ENCODE results near the gene NR1D2. TPM values are rescaled to one million over a fixed set of nuclear protein-coding genes. Genes with fewer than 3 reads are reported as not detected.

The NR1D2 gene
- polyA plus RNA-seq, 4 donors, result 8.3 to 13.0 (median 11.1) TPM

DNA sequence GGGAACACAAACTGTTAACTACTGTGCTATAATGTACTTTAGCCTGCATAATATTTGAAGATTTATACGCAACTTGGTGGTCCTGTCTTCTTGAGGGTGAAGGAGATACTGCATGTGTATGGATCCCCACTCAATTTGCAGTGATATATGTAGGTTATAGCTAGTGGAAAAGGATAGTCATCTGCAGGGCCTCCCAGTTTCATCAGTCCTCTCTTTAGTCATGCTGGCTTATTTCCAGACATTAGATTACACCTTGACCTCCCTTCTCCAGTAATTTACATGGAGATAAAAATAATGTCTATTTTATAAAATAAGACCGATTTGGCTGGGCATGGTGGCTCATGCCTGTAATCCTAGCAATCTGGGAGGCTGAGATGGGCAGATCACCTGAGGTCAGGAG is 3.7 kb downstream of the NR1D2 start:
- DNase-seq (peak in 1 of 2 donors; percentile 53), FAIRE-seq (no peak)
- Histone ChIP-seq H3K9me3 (ENCODE audit: control insufficient read depth in 2 of 2, insufficient read depth in 1 of 2, low read depth in 1 of 2, low read length in 1 of 2) (no peaks in the 10 kb centered on the region), H3K27me3 (ENCODE audit: control insufficient read depth in 3 of 3, insufficient read depth in 3 of 3, low read length in 3 of 3) (peaks cover 0 to 7% (median 0%) of the 10 kb centered on the region in 3 donors), H3K36me3 (ENCODE audit: control insufficient read depth in 3 of 3, insufficient read depth in 2 of 3, low read depth in 1 of 3, low read length in 3 of 3) (no peaks in the 10 kb centered on the region), H3K4me3 (ENCODE audit: low read depth in 1 of 3, low read length in 3 of 3) (no peak overlapping the region), H3K27ac (ENCODE audit: low read depth in 1 of 3, low read length in 2 of 3) (no peak overlapping the region), H3K4me1 (ENCODE audit: control insufficient read depth in 3 of 3, insufficient read depth in 2 of 3, low read depth in 1 of 3, low read length in 2 of 3) (peaks cover 3 to 25% (median 20%) of the 10 kb centered on the region in 3 donors)
- WGBS, 3 donors, result 45 to 79% (median 60%) methylated on average over 2 of the region's 2 CpGs

DNA sequence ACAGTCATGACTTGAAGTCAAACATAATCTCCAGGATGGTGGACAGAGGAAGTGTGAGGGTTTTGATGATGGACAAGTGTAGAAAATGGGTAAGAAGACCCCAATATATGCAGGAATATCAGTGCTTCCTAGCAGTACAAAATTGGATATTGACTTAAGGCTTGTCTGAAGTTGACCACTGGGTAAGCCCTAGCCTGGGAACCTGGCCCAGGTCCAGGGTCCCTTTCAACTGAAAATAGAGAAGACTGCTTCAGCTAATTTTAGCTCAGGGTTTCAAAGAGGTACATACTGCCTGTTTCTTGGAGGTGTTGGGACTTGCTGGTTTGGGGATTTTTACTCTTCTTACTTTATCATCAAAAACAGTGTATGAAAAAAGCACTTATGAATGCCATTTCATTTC is 4.7 kb downstream of the NR1D2 start:
- FAIRE-seq (no peak), DNase-seq (no peak)
- H3K36me3 ChIP-seq (ENCODE audit: control insufficient read depth in 3 of 3, insufficient read depth in 2 of 3, low read depth in 1 of 3, low read length in 3 of 3), result no peaks in the 10 kb centered on the region
- peaks cover 3 to 27% (median 13%) of the 10 kb centered on the region in 3 donors for H3K4me1 ChIP-seq (ENCODE audit: control insufficient read depth in 3 of 3, insufficient read depth in 2 of 3, low read depth in 1 of 3, low read length in 2 of 3)
- H3K9me3 ChIP-seq (ENCODE audit: control insufficient read depth in 2 of 2, insufficient read depth in 1 of 2, low read depth in 1 of 2, low read length in 1 of 2), result no peaks in the 10 kb centered on the region
- no peak overlapping the region for H3K27ac ChIP-seq (ENCODE audit: low read depth in 1 of 3, low read length in 2 of 3)
- no peak overlapping the region for H3K4me3 ChIP-seq (ENCODE audit: low read depth in 1 of 3, low read length in 3 of 3)
- H3K27me3 ChIP-seq (ENCODE audit: control insufficient read depth in 3 of 3, insufficient read depth in 3 of 3, low read length in 3 of 3), result no peaks in the 10 kb centered on the region

DNA sequence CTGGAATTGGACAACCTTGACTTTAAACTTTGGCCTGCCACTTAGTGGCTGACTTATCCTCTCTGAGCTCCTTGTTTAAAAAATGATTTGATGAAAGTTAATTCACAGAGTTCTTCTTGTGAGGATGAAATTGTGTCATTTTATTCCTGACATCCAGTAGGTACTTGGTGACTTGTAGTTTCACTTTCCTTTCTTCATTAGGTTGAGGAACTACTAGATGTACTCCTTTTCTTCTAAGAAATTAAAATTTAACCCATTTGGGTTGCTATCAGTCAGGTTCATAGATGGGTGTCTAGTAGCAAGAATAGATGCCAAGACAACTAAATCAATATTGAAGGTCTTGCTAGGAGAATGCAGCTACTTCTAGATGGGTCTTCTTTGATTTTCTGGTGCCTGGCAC is 5.2 kb downstream of the NR1D2 start:
- Histone ChIP-seq H3K27ac (ENCODE audit: low read depth in 1 of 3, low read length in 2 of 3) (peak overlapping the region in 1 of 3 donors; percentile 23), H3K36me3 (ENCODE audit: control insufficient read depth in 3 of 3, insufficient read depth in 2 of 3, low read depth in 1 of 3, low read length in 3 of 3) (no peaks in the 10 kb centered on the region), H3K4me1 (ENCODE audit: control insufficient read depth in 3 of 3, insufficient read depth in 2 of 3, low read depth in 1 of 3, low read length in 2 of 3) (peaks cover 3 to 27% (median 13%) of the 10 kb centered on the region in 3 donors), H3K4me3 (ENCODE audit: low read depth in 1 of 3, low read length in 3 of 3) (no peak overlapping the region), H3K9me3 (ENCODE audit: control insufficient read depth in 2 of 2, insufficient read depth in 1 of 2, low read depth in 1 of 2, low read length in 1 of 2) (no peaks in the 10 kb centered on the region), H3K27me3 (ENCODE audit: control insufficient read depth in 3 of 3, insufficient read depth in 3 of 3, low read length in 3 of 3) (no peaks in the 10 kb centered on the region)
- DNase-seq (peak; percentile 39 to 44), FAIRE-seq (no peak)

DNA sequence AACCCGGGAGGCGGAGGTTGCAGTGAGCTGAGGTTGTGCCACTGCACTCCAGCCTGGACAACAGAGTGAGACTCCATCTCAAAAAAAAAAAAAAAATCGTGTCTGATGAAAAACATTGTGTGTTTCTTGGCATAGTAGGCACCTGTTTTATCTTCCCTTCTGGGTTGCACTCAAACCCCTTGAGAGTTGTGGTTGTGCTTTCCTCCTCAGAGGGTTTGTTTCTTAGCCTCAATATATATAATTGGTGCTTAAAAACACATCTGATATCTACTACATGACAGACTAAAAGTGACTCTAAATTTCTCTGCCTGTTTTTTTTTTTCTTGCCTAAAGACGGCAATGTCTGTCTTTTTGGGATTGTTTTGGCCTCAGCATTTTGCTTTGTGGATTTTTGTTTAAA is 7.6 kb downstream of the NR1D2 start:
- WGBS, 3 donors, result 77 to 79% (median 78%) methylated on average over 4 of the region's 4 CpGs
- DNase-seq (no peak), FAIRE-seq (no peak)
- no peak overlapping the region for H3K27ac ChIP-seq (ENCODE audit: low read depth in 1 of 3, low read length in 2 of 3)
- H3K27me3 ChIP-seq (ENCODE audit: control insufficient read depth in 3 of 3, insufficient read depth in 3 of 3, low read length in 3 of 3), result no peaks in the 10 kb centered on the region
- H3K36me3 ChIP-seq (ENCODE audit: control insufficient read depth in 3 of 3, insufficient read depth in 2 of 3, low read depth in 1 of 3, low read length in 3 of 3), result no peaks in the 10 kb centered on the region
- H3K9me3 ChIP-seq (ENCODE audit: control insufficient read depth in 2 of 2, insufficient read depth in 1 of 2, low read depth in 1 of 2, low read length in 1 of 2), result no peaks in the 10 kb centered on the region
- no peak overlapping the region for H3K4me3 ChIP-seq (ENCODE audit: low read depth in 1 of 3, low read length in 3 of 3)
- peaks cover 2 to 25% (median 3%) of the 10 kb centered on the region in 3 donors for H3K4me1 ChIP-seq (ENCODE audit: control insufficient read depth in 3 of 3, insufficient read depth in 2 of 3, low read depth in 1 of 3, low read length in 2 of 3)

DNA sequence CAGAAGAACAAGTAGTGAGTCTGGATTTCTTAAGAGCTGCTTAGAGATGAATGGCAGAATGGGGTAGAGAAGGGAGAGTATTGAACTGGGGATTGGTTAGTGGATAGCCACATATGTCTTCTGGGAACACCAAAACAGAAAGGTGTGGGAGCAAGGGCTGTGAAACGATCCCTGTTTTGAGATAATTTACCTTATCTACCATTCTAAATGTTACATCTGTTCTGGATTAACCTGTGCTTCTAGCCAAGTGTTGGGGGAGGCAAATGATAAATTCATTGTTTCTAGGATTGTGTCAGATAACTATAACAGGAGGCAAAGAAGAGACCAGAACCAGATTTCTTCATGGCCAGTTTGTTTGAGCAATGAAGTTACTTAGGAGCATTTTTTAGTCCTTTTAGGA is 8.4 kb downstream of the NR1D2 start:
- no peaks in the 10 kb centered on the region for H3K9me3 ChIP-seq (ENCODE audit: control insufficient read depth in 2 of 2, insufficient read depth in 1 of 2, low read depth in 1 of 2, low read length in 1 of 2)
- no peaks in the 10 kb centered on the region for H3K27me3 ChIP-seq (ENCODE audit: control insufficient read depth in 3 of 3, insufficient read depth in 3 of 3, low read length in 3 of 3)
- no peak overlapping the region for H3K4me3 ChIP-seq (ENCODE audit: low read depth in 1 of 3, low read length in 3 of 3)
- DNase-seq (no peak), FAIRE-seq (no peak)
- H3K4me1 ChIP-seq (ENCODE audit: control insufficient read depth in 3 of 3, insufficient read depth in 2 of 3, low read depth in 1 of 3, low read length in 2 of 3), result peaks cover 0 to 24% (median 3%) of the 10 kb centered on the region in 3 donors
- peaks cover 0 to 3% (median 0%) of the 10 kb centered on the region in 3 donors for H3K36me3 ChIP-seq (ENCODE audit: control insufficient read depth in 3 of 3, insufficient read depth in 2 of 3, low read depth in 1 of 3, low read length in 3 of 3)
- H3K27ac ChIP-seq (ENCODE audit: low read depth in 1 of 3, low read length in 2 of 3), result no peak overlapping the region
- WGBS, 3 donors, result 9 to 48% (median 24%) methylated on average over 1 of the region's 1 CpG

DNA sequence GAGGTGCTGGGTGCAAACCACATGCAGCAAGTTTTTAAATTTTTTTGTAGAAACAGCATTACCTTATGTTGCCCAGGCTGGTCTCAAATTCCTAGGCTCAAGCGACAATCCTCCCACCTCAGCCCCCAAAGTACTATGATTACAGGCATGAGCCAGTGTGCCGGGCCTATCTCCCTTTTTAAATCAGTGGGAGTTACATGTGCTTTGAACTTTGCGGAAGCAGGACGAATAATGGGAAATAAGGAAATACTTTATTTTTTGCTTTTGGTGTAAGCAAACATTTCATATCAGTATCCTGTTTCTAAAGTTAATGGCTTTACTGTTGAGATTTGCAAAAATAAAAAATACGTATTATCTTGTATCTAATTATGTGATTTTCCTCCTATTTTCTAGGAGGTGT is 9.1 kb downstream of the NR1D2 start:
- 27 to 64% (median 59%) methylated on average over 5 of the region's 5 CpGs for WGBS, 3 donors
- DNase-seq, result no peak
- Histone ChIP-seq H3K9me3 (ENCODE audit: control insufficient read depth in 2 of 2, insufficient read depth in 1 of 2, low read depth in 1 of 2, low read length in 1 of 2) (no peaks in the 10 kb centered on the region), H3K27ac (ENCODE audit: low read depth in 1 of 3, low read length in 2 of 3) (no peak overlapping the region), H3K27me3 (ENCODE audit: control insufficient read depth in 3 of 3, insufficient read depth in 3 of 3, low read length in 3 of 3) (no peaks in the 10 kb centered on the region), H3K4me3 (ENCODE audit: low read depth in 1 of 3, low read length in 3 of 3) (no peak overlapping the region), H3K4me1 (ENCODE audit: control insufficient read depth in 3 of 3, insufficient read depth in 2 of 3, low read depth in 1 of 3, low read length in 2 of 3) (peaks cover 0 to 20% (median 3%) of the 10 kb centered on the region in 3 donors), H3K36me3 (ENCODE audit: control insufficient read depth in 3 of 3, insufficient read depth in 2 of 3, low read depth in 1 of 3, low read length in 3 of 3) (peaks cover 0 to 3% (median 0%) of the 10 kb centered on the region in 3 donors)
- FAIRE-seq, result no peak

DNA sequence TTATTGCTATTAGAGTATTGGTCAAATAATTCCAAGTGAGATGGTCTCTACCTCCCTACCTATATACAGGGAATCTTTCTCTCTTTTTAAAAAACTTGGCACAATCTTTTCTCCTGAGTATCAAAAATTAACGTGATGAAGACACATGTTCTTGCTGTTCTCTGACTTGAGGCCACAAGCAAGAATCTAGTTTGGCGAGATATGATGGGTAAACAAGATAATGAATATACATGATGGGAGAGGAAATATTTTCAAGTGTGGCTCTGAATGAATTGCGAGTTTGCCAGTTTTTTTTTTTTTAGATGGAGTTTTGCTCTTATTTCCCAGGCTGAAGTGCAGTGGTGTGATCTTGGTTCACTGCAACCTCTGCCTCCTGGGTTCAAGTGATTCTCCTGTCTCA is 11.6 kb downstream of the NR1D2 start:
- Histone ChIP-seq H3K27ac (ENCODE audit: low read depth in 1 of 3, low read length in 2 of 3) (no peak overlapping the region), H3K4me1 (ENCODE audit: control insufficient read depth in 3 of 3, insufficient read depth in 2 of 3, low read depth in 1 of 3, low read length in 2 of 3) (peaks cover 0 to 8% (median 0%) of the 10 kb centered on the region in 3 donors), H3K36me3 (ENCODE audit: control insufficient read depth in 3 of 3, insufficient read depth in 2 of 3, low read depth in 1 of 3, low read length in 3 of 3) (peaks cover 0 to 12% (median 2%) of the 10 kb centered on the region in 3 donors), H3K9me3 (ENCODE audit: control insufficient read depth in 2 of 2, insufficient read depth in 1 of 2, low read depth in 1 of 2, low read length in 1 of 2) (no peaks in the 10 kb centered on the region), H3K4me3 (ENCODE audit: low read depth in 1 of 3, low read length in 3 of 3) (no peak overlapping the region), H3K27me3 (ENCODE audit: control insufficient read depth in 3 of 3, insufficient read depth in 3 of 3, low read length in 3 of 3) (no peaks in the 10 kb centered on the region)
- FAIRE-seq (no peak), DNase-seq (no peak)
- 74 to 89% (median 86%) methylated on average over 3 of the region's 3 CpGs for WGBS, 3 donors

DNA sequence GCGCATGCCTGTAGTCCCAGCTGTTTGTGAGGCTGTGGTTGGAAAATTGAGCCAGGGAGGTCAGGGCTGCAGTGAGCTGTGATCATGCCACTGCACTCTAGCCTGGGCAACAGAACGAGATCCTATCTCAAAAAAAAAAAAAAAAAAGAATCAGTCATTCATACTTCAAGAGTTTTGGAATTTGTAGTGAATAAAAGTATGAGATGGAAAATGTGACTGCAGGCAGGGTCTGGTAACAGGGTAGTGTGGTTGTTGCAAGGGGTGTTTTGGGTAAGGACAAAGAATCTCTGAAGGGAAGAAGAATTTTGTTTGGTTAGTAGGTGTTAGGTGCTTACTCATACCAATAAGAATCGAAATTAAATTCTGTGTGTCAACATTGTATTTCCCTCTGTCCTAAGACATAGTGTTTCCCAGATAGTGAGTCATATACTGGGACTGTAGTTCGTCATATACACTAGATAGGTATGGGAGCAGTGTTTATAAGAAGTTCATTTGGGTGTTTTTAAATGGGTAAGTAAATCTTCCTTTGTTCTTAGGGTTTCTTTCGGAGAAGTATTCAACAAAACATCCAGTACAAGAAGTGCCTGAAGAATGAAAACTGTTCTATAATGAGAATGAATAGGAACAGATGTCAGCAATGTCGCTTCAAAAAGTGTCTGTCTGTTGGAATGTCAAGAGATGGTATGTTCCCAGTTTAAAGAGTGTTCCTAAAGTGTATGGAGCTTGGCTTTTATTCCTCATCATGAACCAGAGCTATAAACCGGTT is 14.2 kb downstream of the NR1D2 start:
- Histone ChIP-seq H3K36me3 (ENCODE audit: control insufficient read depth in 3 of 3, insufficient read depth in 2 of 3, low read depth in 1 of 3, low read length in 3 of 3) (peaks cover 0 to 21% (median 7%) of the 10 kb centered on the region in 3 donors), H3K27ac (ENCODE audit: low read depth in 1 of 3, low read length in 2 of 3) (no peak overlapping the region), H3K27me3 (ENCODE audit: control insufficient read depth in 3 of 3, insufficient read depth in 3 of 3, low read length in 3 of 3) (no peaks in the 10 kb centered on the region), H3K4me3 (ENCODE audit: low read depth in 1 of 3, low read length in 3 of 3) (no peak overlapping the region), H3K9me3 (ENCODE audit: control insufficient read depth in 2 of 2, insufficient read depth in 1 of 2, low read depth in 1 of 2, low read length in 1 of 2) (no peaks in the 10 kb centered on the region), H3K4me1 (ENCODE audit: control insufficient read depth in 3 of 3, insufficient read depth in 2 of 3, low read depth in 1 of 3, low read length in 2 of 3) (no peaks in the 10 kb centered on the region)
- 70 to 74% (median 72%) methylated on average over 7 of the region's 7 CpGs for WGBS, 3 donors
- FAIRE-seq (no peak), DNase-seq (peak in 1 of 2 donors; percentile 28)

DNA sequence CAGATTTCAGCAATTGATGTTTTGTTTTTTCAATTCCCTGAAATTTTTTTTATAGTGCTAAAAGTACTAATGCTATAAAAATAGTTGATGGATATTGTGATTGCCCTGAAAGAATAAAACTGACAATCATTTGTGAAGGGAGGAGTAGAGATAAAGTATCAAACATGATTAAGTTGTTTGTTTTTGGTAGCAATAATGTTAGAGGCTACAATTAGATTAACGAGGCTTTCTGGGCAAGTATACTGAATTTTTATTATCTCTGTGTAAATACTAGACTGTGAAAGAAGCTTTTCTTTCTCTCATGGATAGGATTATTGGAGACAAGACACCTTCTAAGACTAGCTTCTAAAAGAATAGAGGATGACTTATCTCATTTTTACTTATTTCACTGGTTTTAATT is 15.6 kb downstream of the NR1D2 start:
- DNase-seq (no peak), FAIRE-seq (no peak)
- peaks cover 0 to 25% (median 10%) of the 10 kb centered on the region in 3 donors for H3K36me3 ChIP-seq (ENCODE audit: control insufficient read depth in 3 of 3, insufficient read depth in 2 of 3, low read depth in 1 of 3, low read length in 3 of 3)
- H3K4me1 ChIP-seq (ENCODE audit: control insufficient read depth in 3 of 3, insufficient read depth in 2 of 3, low read depth in 1 of 3, low read length in 2 of 3), result no peaks in the 10 kb centered on the region
- H3K27ac ChIP-seq (ENCODE audit: low read depth in 1 of 3, low read length in 2 of 3), result no peak overlapping the region
- 12 to 63% (median 29%) methylated on average over 1 of the region's 1 CpG for WGBS, 3 donors
- no peaks in the 10 kb centered on the region for H3K27me3 ChIP-seq (ENCODE audit: control insufficient read depth in 3 of 3, insufficient read depth in 3 of 3, low read length in 3 of 3)
- no peak overlapping the region for H3K4me3 ChIP-seq (ENCODE audit: low read depth in 1 of 3, low read length in 3 of 3)
- H3K9me3 ChIP-seq (ENCODE audit: control insufficient read depth in 2 of 2, insufficient read depth in 1 of 2, low read depth in 1 of 2, low read length in 1 of 2), result no peaks in the 10 kb centered on the region

Data from small intestine (tissue), 7 donors.